DMS153 (cell line): ENCODE measurements around the gene ELMO1.

Experiments used
- DNase-seq: peaks from one replicate; lab custom pipeline; 2025; lab: John Stamatoyannopoulos, UW

ELMO1 gene

GRCh38 chr7:37119296-37119860 lies 329.3 kb downstream of the ELMO1 start:
- no peak for DNase-seq

- DNase-seq, result no peak
Measured at GRCh38 chr7:37118004-37118403, 330.7 kb downstream of the ELMO1 start.

GRCh38 chr7:37117292-37117691 lies 331.4 kb downstream of the ELMO1 start:
- no peak for DNase-seq

- no peak for DNase-seq
Measured at GRCh38 chr7:37116093-37116701, 332.5 kb downstream of the ELMO1 start.

- no peak for DNase-seq
Measured at GRCh38 chr7:37113661-37114355, 334.9 kb downstream of the ELMO1 start.

- no peak for DNase-seq
Measured at GRCh38 chr7:37112876-37113275, 335.8 kb downstream of the ELMO1 start.

GRCh38 chr7:37112218-37112617 lies 336.4 kb downstream of the ELMO1 start:
- no peak for DNase-seq

GRCh38 chr7:37111459-37111858 lies 337.2 kb downstream of the ELMO1 start:
- no peak for DNase-seq

GRCh38 chr7:37110660-37111424 lies 337.8 kb downstream of the ELMO1 start:
- DNase-seq, result no peak

GRCh38 chr7:37109843-37110242 lies 338.8 kb downstream of the ELMO1 start:
- DNase-seq, result no peak

GRCh38 chr7:37109016-37109683 lies 339.5 kb downstream of the ELMO1 start:
- no peak for DNase-seq

GRCh38 chr7:37108615-37109014 lies 340.0 kb downstream of the ELMO1 start:
- no peak for DNase-seq

- DNase-seq, result no peak
Measured at GRCh38 chr7:37107047-37107750, 341.5 kb downstream of the ELMO1 start.

- DNase-seq, result no peak
Measured at GRCh38 chr7:37105762-37106161, 342.9 kb downstream of the ELMO1 start.

- DNase-seq, result no peak
Measured at GRCh38 chr7:37104822-37105518, 343.7 kb downstream of the ELMO1 start.

- no peak for DNase-seq
Measured at GRCh38 chr7:37102518-37103137, 346.0 kb downstream of the ELMO1 start.

GRCh38 chr7:37100735-37101331 lies 347.8 kb downstream of the ELMO1 start:
- no peak for DNase-seq

- DNase-seq, result no peak
Measured at GRCh38 chr7:37098762-37099161, 349.9 kb downstream of the ELMO1 start.

GRCh38 chr7:37097983-37098382 lies 350.7 kb downstream of the ELMO1 start:
- DNase-seq, result no peak

GRCh38 chr7:37097276-37097675 lies 351.4 kb downstream of the ELMO1 start:
- DNase-seq, result no peak
